H1 (cell line): ENCODE measurements around the gene ZBTB7B. TPM values are rescaled to one million over a fixed set of nuclear protein-coding genes. Genes with fewer than 3 reads are reported as not detected.
A peak's percentile ranks its signal among the peaks of the same experiment; 100 is the strongest.

Source experiments
- CTCF ChIA-PET: fragments of 300-600 bp; sonication (Branson Sonifier 250); formaldehyde crosslinking; loops from one replicate; lab custom pipeline; 2021; ENCODE audit not compliant: partially characterized antibody; lab: Charles Lee
- POLR2A ChIA-PET: fragments of 300-600 bp; sonication (Branson Sonifier 250); formaldehyde crosslinking; loops from one replicate; lab custom pipeline; 2021; ENCODE audit warnings: inconsistent platforms; ENCODE audit not compliant: partially characterized antibody; lab: Charles Lee
- DNase-seq, 2 experiments: peaks; one replicate each; pipeline versions ENCODE4 v3.0.0 to v3.0.0-alpha.2; 2010 to 2022; ENCODE audit warnings: low spot score in 2 of 2, low read depth in 1 of 2, mixed read lengths in 1 of 2
- FAIRE-seq: peaks from 2 replicates; lab custom pipeline; 2011; peaks lifted over from hg19 to GRCh38; lab: Jason Lieb, UNC
- H2AFZ ChIP-seq: 2 replicates; pipeline ENCODE4 v1.8.1; 2012; ENCODE audit warnings: low read length, inconsistent platforms
- H2AK5ac ChIP-seq: 2 replicates; pipeline ENCODE4 v1.6.1; 2013; ENCODE audit warnings: low read depth, low read length
- H2BK120ac ChIP-seq: replicated peaks from 2 replicates; pipeline ENCODE3; 2013; ENCODE audit warnings: low read depth, low read length, inconsistent platforms
- H2BK12ac ChIP-seq: 2 replicates; pipeline ENCODE4 v1.6.1; 2013; ENCODE audit warnings: low read depth, low read length
- H2BK15ac ChIP-seq: 2 replicates; pipeline ENCODE4 v1.6.1; 2013; ENCODE audit warnings: low read length
- H2BK20ac ChIP-seq: 2 replicates; pipeline ENCODE4 v1.6.1; 2013; ENCODE audit warnings: low read length
- H2BK5ac ChIP-seq: 2 replicates; pipeline ENCODE4 v1.6.1; 2013; ENCODE audit warnings: low read depth, low read length
- H3K14ac ChIP-seq: 2 replicates; pipeline ENCODE4 v1.6.1; 2013; ENCODE audit warnings: inconsistent platforms; ENCODE audit not compliant: insufficient read length
- H3K18ac ChIP-seq: 2 replicates; pipeline ENCODE4 v1.6.1; 2013; ENCODE audit warnings: low read length; ENCODE audit errors: extremely low read depth
- H3K23ac ChIP-seq: 2 replicates; pipeline ENCODE4 v1.6.1; 2013; ENCODE audit warnings: inconsistent platforms; ENCODE audit not compliant: insufficient read length
- H3K23me2 ChIP-seq: 2 replicates; pipeline ENCODE4 v1.6.1; 2013; ENCODE audit warnings: low read depth, low read length
- H3K27ac ChIP-seq: 2 replicates; pipeline ENCODE4 v1.6.1; 2011; ENCODE audit warnings: low read depth, low read length, inconsistent platforms
- H3K27me3 ChIP-seq, 4 experiments: replicated peaks in 1 of 4; 1 replicate in 1 of 4; 2 replicates in 3 of 4; pipeline versions ENCODE4 v1.6.1 to v1.8.1; 2011 to 2013; ENCODE audit warnings: low read length in 3 of 4, mild to moderate bottlenecking in 3 of 4, inconsistent platforms in 2 of 4, mixed read lengths in 2 of 4, moderate library complexity in 1 of 4; ENCODE audit not compliant: control insufficient read depth in 3 of 4, insufficient read depth in 3 of 4; ENCODE audit errors: extremely low read depth in 1 of 4
- H3K36me3 ChIP-seq, 4 experiments: 2 replicates each; pipeline versions ENCODE4 v1.6.1 to v1.8.1; 2011 to 2013; ENCODE audit warnings: mild to moderate bottlenecking in 4 of 4, low read length in 3 of 4, moderate library complexity in 2 of 4, control low read depth in 1 of 4, inconsistent platforms in 1 of 4; ENCODE audit not compliant: insufficient read depth in 4 of 4, control insufficient read depth in 2 of 4
- H3K4ac ChIP-seq: replicated peaks from 2 replicates; pipeline ENCODE3; 2013; ENCODE audit warnings: low read length, low read depth, mixed read lengths, inconsistent platforms; ENCODE audit not compliant: insufficient read length
- H3K4me1 ChIP-seq, 4 experiments: replicated peaks in 1 of 4; 1 replicate in 1 of 4; 2 replicates in 3 of 4; pipeline versions ENCODE4 v1.6.1 to v1.8.1; 2011 to 2013; ENCODE audit warnings: low read length in 3 of 4, inconsistent platforms in 2 of 4, mixed read lengths in 1 of 4; ENCODE audit not compliant: insufficient read depth in 4 of 4, control insufficient read depth in 3 of 4
- H3K4me2 ChIP-seq, 2 experiments: 2 replicates each; pipeline versions ENCODE4 v1.6.1 to v1.8.1; 2011 to 2013; ENCODE audit warnings: low read depth in 2 of 2, low read length in 2 of 2, control low read depth in 1 of 2, inconsistent platforms in 1 of 2, mild to moderate bottlenecking in 1 of 2; ENCODE audit not compliant: insufficient read depth in 1 of 2
- H3K4me3 ChIP-seq, 4 experiments: fragments of 200-600, 300-600 bp in 1 of 4; sonication (generic), shearing (Covaris generic), sonication (Bioruptor Twin) in 1 of 4; 2 replicates each; pipeline versions ENCODE4 v1.5.1 to v1.8.1; 2011 to 2016; ENCODE audit warnings: low read length in 4 of 4, low read depth in 3 of 4, control low read depth in 2 of 4, inconsistent platforms in 2 of 4, mild to moderate bottlenecking in 2 of 4, mixed read lengths in 1 of 4, moderate library complexity in 1 of 4; ENCODE audit not compliant: insufficient read depth in 2 of 4; ENCODE audit errors: extremely low read depth in 1 of 4
- H3K56ac ChIP-seq: replicated peaks from 2 replicates; pipeline ENCODE3; 2013; ENCODE audit warnings: low read depth, mild to moderate bottlenecking, mixed read lengths, low read length, inconsistent platforms; ENCODE audit not compliant: insufficient read length
- H3K79me1 ChIP-seq: 2 replicates; pipeline ENCODE4 v1.6.1; 2013; ENCODE audit warnings: low read depth, low read length, control low read depth
- H3K79me2 ChIP-seq, 2 experiments: 2 replicates each; pipeline versions ENCODE4 v1.6.1 to v1.8.1; 2012 to 2013; ENCODE audit warnings: low read length in 2 of 2, mild to moderate bottlenecking in 2 of 2, inconsistent platforms in 1 of 2; ENCODE audit not compliant: insufficient read depth in 2 of 2, control insufficient read depth in 1 of 2
- H3K9ac ChIP-seq, 4 experiments: replicated peaks in 1 of 4; 1 replicate in 1 of 4; 2 replicates in 3 of 4; pipeline versions ENCODE4 v1.6.1 to v1.8.1; 2011 to 2013; ENCODE audit warnings: low read depth in 3 of 4, low read length in 3 of 4, control low read depth in 2 of 4, mild to moderate bottlenecking in 2 of 4, moderate library complexity in 2 of 4, inconsistent platforms in 1 of 4; ENCODE audit errors: extremely low read depth in 1 of 4
- H3K9me3 ChIP-seq, 2 experiments: 2 replicates each; pipeline versions ENCODE4 v1.6.1 to v1.8.1; 2012 to 2013; ENCODE audit warnings: mild to moderate bottlenecking in 2 of 2, moderate library complexity in 2 of 2, control low read depth in 1 of 2, inconsistent platforms in 1 of 2, low read depth in 1 of 2, low read length in 1 of 2, mixed read lengths in 1 of 2; ENCODE audit not compliant: insufficient read depth in 2 of 2
- H4K20me1 ChIP-seq, 2 experiments: replicated peaks in 1 of 2; 2 replicates each; pipeline versions ENCODE3 to v1.8.1; 2011 to 2013; ENCODE audit warnings: inconsistent platforms in 2 of 2, low read length in 2 of 2, mild to moderate bottlenecking in 1 of 2; ENCODE audit not compliant: insufficient read depth in 2 of 2, control insufficient read depth in 1 of 2
- H4K5ac ChIP-seq: 2 replicates; pipeline ENCODE4 v1.6.1; 2013; ENCODE audit warnings: low read length, low read depth, mixed read lengths, inconsistent platforms; ENCODE audit not compliant: insufficient read length
- H4K8ac ChIP-seq: 2 replicates; pipeline ENCODE4 v1.8.0; 2013; ENCODE audit warnings: mild to moderate bottlenecking, moderate library complexity, low read length, inconsistent platforms; ENCODE audit not compliant: insufficient read depth; ENCODE audit errors: extremely low read depth
- H4K91ac ChIP-seq: replicated peaks from 2 replicates; pipeline ENCODE3; 2013; ENCODE audit warnings: low read length, mixed read lengths, inconsistent platforms; ENCODE audit not compliant: insufficient read length
- CBX5 ChIP-seq: fragments of 300-800, 300-1000 bp; sonication (generic); IDR thresholded peaks from 2 replicates; pipeline ENCODE4 v1.7.1; 2016; ENCODE audit warnings: antibody characterized with exemption, low read length, low read depth
- CEBPB ChIP-seq: IDR thresholded peaks from 2 replicates; pipeline ENCODE4 v1.6.1; 2012; ENCODE audit warnings: low read depth, low read length
- POLR2A ChIP-seq, 2 experiments: IDR thresholded peaks; 1 replicate in 1 of 2; 2 replicates in 1 of 2; pipeline ENCODE4 v1.6.1; 2011; ENCODE audit warnings: low read depth in 2 of 2, low read length in 2 of 2, mild to moderate bottlenecking in 2 of 2; ENCODE audit errors: control extremely low read depth in 1 of 2
- SUZ12 ChIP-seq: fragments of 200-600 bp; sonication (generic); IDR thresholded peaks from 2 replicates; pipeline ENCODE4 v1.6.1; 2012; ENCODE audit warnings: mild to moderate bottlenecking, inconsistent platforms, low read length, moderate library complexity, mixed read lengths
- TBP ChIP-seq: IDR thresholded peaks from 2 replicates; pipeline ENCODE4 v1.6.1; 2011; ENCODE audit warnings: low read depth, low read length, improper control_type of control experiment
- WGBS, 2 experiments: shearing (Covaris generic) in 1 of 2; methylation state at CpG; one replicate each; pipeline versions ENCODE4 v1.1.6 to v1.1.7; 2013 to 2015; ENCODE audit warnings: low lambda C conversion rate in 2 of 2, mixed read lengths in 2 of 2, inconsistent platforms in 1 of 2, low coverage in 1 of 2, missing lambda C conversion rate in 1 of 2; ENCODE audit not compliant: insufficient replicate concordance in 2 of 2, insufficient coverage in 1 of 2, insufficient read length in 1 of 2; ENCODE audit errors: extremely low coverage in 1 of 2, missing lambda C conversion rate in 1 of 2; 5-methylcytosine and 5-hydroxymethylcytosine counted together
- polyA plus RNA-seq, 7 experiments: library from polyadenylated mRNA; depleted of rRNA in 3 of 7; stranded (reverse) in 5 of 7; unstranded in 2 of 7; fragments of >200 nt in 5 of 7; fragments of 200-250 nt in 2 of 7; gene quantifications; 1 replicate in 5 of 7; 2 replicates in 1 of 7; 4 replicates in 1 of 7; pipeline versions ENCODE4 v1.2.1 to v1.2.3, GENCODE V29; 2011 to 2013; ENCODE audit warnings: missing spikeins in 2 of 7, mixed read lengths in 2 of 7
- total RNA-seq: library from RNA; stranded (reverse); fragmentation: NEBNext Ultra II Directional; extraction: Animal tissue kit (Norgen Biotek cat#: 25700); gene quantifications from 2 replicates; pipeline ENCODE4 v1.2.1, GENCODE V29; 2021
- TF ChIP-seq, protein P1 (sequence below): IDR thresholded peaks from 2 replicates; pipeline ENCODE4 v1.6.1; 2011; ENCODE audit warnings: low read depth, mild to moderate bottlenecking, low read length; ENCODE audit not compliant: insufficient read depth

The ZBTB7B gene
- total and polyA plus RNA-seq, 2 of the 8 experiments (the other 6 are each of a cell fraction or from before 2014, with no cell fraction given), result 24.5 to 36.9 TPM

DNA sequence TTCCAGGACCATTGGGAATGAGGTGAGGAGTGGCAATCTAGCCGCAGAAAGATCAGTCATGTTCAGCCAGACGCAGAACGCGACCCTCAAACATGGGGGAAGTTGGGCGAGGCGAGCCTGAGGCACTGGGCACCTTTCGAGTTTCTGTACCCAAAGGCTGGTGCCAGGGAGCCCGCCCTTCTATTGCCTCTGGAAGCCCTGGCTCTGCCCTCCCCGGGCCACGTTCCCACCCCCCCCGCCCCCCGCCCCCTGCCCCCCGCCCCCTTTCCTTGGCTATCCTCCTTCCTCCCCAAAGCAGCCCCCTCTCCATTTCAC is 2.2 kb upstream of the ZBTB7B start:
- Histone ChIP-seq H2BK5ac (peak overlapping the region; percentile 97), H3K23me2 (peaks cover 18% of the 10 kb centered on the region; the same call in 1 of the 2 replicates), H3K23ac (no peak overlapping the region), H2BK12ac (peak overlapping the region; percentile 96; the same call in 1 of the 2 replicates), H3K9me3 (no peaks in the 10 kb centered on the region), H4K8ac (no peak overlapping the region), H3K27ac (peak overlapping the region; percentile 77; the same call in 1 of the 2 replicates), H4K20me1 (peaks cover 0 to 2% of the 10 kb centered on the region in 2 experiments), H2BK15ac (peak overlapping the region; percentile 88; the same call in 1 of the 2 replicates), H3K4ac (peak overlapping the region; percentile 36), H3K56ac (peak overlapping the region; percentile 91), H2AK5ac (peak overlapping the region; percentile 97), H2AFZ (no peak overlapping the region), H3K18ac (peak overlapping the region; percentile 99), H3K36me3 (no peaks in the 10 kb centered on the region), H3K4me3 (peak overlapping the region; percentile 55 to 77 (median 58)), H4K91ac (peak overlapping the region; percentile 99), H3K9ac (peak overlapping the region in 2 of 4 experiments; percentile 63; a peak in 4 of 7 replicates), H3K79me1 (no peaks in the 10 kb centered on the region), H2BK120ac (peak overlapping the region; percentile 93), H3K14ac (no peak overlapping the region), H3K79me2 (peaks cover 0 to 23% of the 10 kb centered on the region in 2 experiments; a peak in 2 of 4 replicates), H3K27me3 (no peaks in the 10 kb centered on the region), H2BK20ac (peak overlapping the region; percentile 90; the same call in 1 of the 2 replicates), H4K5ac (peak overlapping the region; percentile 93), H3K4me2 (peak overlapping the region; percentile 79 to 91), H3K4me1 (peaks cover 6 to 14% (median 11%) of the 10 kb centered on the region in 4 experiments)
- no peak for FAIRE-seq
- DNase-seq, result no peak
- 0% methylated on average over 7 of the region's 13 CpGs; no CpG with 5 or more reads in 1 of the 2 experiments for WGBS, 2 experiments
- ChIA-PET CTCF (interaction anchor here (2.1 to 14.0 kb wide), 8 partner anchors 14 to 59 kb away, joined by 10 to 334 read pairs (median 112); partner anchors contain the start of genes CKS1B, EFNA4, FLAD1 and PBXIP1), POLR2A (interaction anchor here (1.3 to 42.8 kb wide), 5 partner anchors 16 to 80 kb away, joined by 6 to 702 read pairs (median 8); partner anchors contain the start of genes ADAM15, CKS1B, FLAD1 and PBXIP1)
- TF ChIP-seq, protein P1, sequence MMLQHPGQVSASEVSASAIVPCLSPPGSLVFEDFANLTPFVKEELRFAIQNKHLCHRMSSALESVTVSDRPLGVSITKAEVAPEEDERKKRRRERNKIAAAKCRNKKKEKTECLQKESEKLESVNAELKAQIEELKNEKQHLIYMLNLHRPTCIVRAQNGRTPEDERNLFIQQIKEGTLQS, result no peak
- TF ChIP-seq POLR2A (IDR thresholded peaks at IDR 0.05; ENCODE audit: control extremely low read depth in 1 of 2, low read depth in 2 of 2, low read length in 2 of 2), result no peak
- no peak for TF ChIP-seq CEBPB
- no peak for TF ChIP-seq TBP
- no peak for TF ChIP-seq CBX5
- TF ChIP-seq SUZ12, result no peak
